Neural cell (in vitro differentiated cells): ENCODE data around the gene LMO1. TPM values are rescaled to one million over a fixed set of nuclear protein-coding genes. Genes with fewer than 3 reads are reported as not detected.

Source experiments
- H2AFZ ChIP-seq: fragments of 200-600, 300-800 bp; sonication (generic), shearing (Covaris generic); 2 replicates; pipeline ENCODE4 v1.6.0; 2014; ENCODE audit warnings: low read depth, mild to moderate bottlenecking, antibody characterized with exemption, low read length, moderate library complexity
- H3F3A ChIP-seq: fragments of 200-600 bp; shearing (Covaris generic); 2 replicates; pipeline ENCODE4 v1.6.1; 2016; ENCODE audit warnings: mild to moderate bottlenecking, moderate library complexity, mixed read lengths, antibody characterized with exemption, low read length; ENCODE audit not compliant: insufficient read depth, poor library complexity, severe bottlenecking
- H3K27ac ChIP-seq: fragments of 200-600, 300-800 bp; sonication (generic), shearing (Covaris generic); 2 replicates; pipeline ENCODE4 v1.5.1; 2014; ENCODE audit warnings: mild to moderate bottlenecking, low read length, moderate library complexity
- H3K27me3 ChIP-seq: fragments of 300-800, 200-600 bp; sonication (generic), shearing (Covaris generic); 2 replicates; pipeline ENCODE4 v1.6.0; 2014; ENCODE audit warnings: mild to moderate bottlenecking, low read depth, low read length, moderate library complexity; ENCODE audit not compliant: insufficient read depth
- H3K36me3 ChIP-seq: fragments of 300-800, 200-600 bp; sonication (generic), shearing (Covaris generic); 2 replicates; pipeline ENCODE4 v1.5.1; 2014; ENCODE audit warnings: mild to moderate bottlenecking, antibody characterized with exemption, low read length, moderate library complexity; ENCODE audit not compliant: insufficient read depth
- H3K4me2 ChIP-seq: fragments of 300-800, 200-600 bp; sonication (generic), shearing (Covaris generic); 2 replicates; pipeline ENCODE4 v1.6.0; 2014; ENCODE audit warnings: mild to moderate bottlenecking, low read length
- H3K4me3 ChIP-seq: fragments of 300-800, 200-600 bp; sonication (generic), shearing (Covaris generic); 2 replicates; pipeline ENCODE4 v1.5.1; 2014; ENCODE audit warnings: mild to moderate bottlenecking, low read length, moderate library complexity
- H3K79me2 ChIP-seq: fragments of 200-600 bp; shearing (Covaris generic); replicated peaks from 2 replicates; pipeline ENCODE4 v1.6.0; 2014; ENCODE audit warnings: mild to moderate bottlenecking, low read length, moderate library complexity; ENCODE audit not compliant: insufficient read depth
- H3K9ac ChIP-seq: fragments of 300-800, 200-600 bp; sonication (generic), shearing (Covaris generic); 2 replicates; pipeline ENCODE4 v1.6.1; 2016; ENCODE audit warnings: mild to moderate bottlenecking, low read length, mixed read lengths
- H3K9me2 ChIP-seq: fragments of 200-600 bp; shearing (Covaris generic); 2 replicates; pipeline ENCODE4 v1.6.1; 2016; ENCODE audit warnings: mild to moderate bottlenecking, low read length, mixed read lengths; ENCODE audit not compliant: insufficient read depth
- H3K9me3 ChIP-seq: fragments of 200-600, 300-800 bp; sonication (generic), shearing (Covaris generic); 2 replicates; pipeline ENCODE4 v1.6.1; 2016; ENCODE audit warnings: mild to moderate bottlenecking, mixed run types, low read length, moderate library complexity, mixed read lengths
- H4K20me1 ChIP-seq: fragments of 200-600 bp; shearing (Covaris generic); 2 replicates; pipeline ENCODE4 v1.6.1; 2016; ENCODE audit warnings: mild to moderate bottlenecking, mixed run types; ENCODE audit not compliant: insufficient read depth
- EP300 ChIP-seq: fragments of 450-650 bp; conservative IDR thresholded peaks from 2 replicates; pipeline ENCODE4 v1.6.1; 2014; ENCODE audit warnings: antibody characterized with exemption, mild to moderate bottlenecking, moderate library complexity; ENCODE audit not compliant: poor library complexity, severe bottlenecking
- EZH2 ChIP-seq: fragments of 200-600, 300-800 bp; shearing (Covaris generic), sonication (generic); IDR thresholded peaks from 2 replicates; pipeline ENCODE4 v1.6.1; 2014; ENCODE audit warnings: antibody characterized with exemption, low read length, borderline replicate concordance, mild to moderate bottlenecking; ENCODE audit not compliant: insufficient read depth, poor library complexity, severe bottlenecking
- MXI1 ChIP-seq: fragments of 450-650 bp; conservative IDR thresholded peaks from 2 replicates; pipeline ENCODE4 v1.6.1; 2014; ENCODE audit warnings: antibody characterized with exemption, mild to moderate bottlenecking; ENCODE audit not compliant: poor library complexity, severe bottlenecking
- POLR2AphosphoS5 ChIP-seq: IDR thresholded peaks from 2 replicates; pipeline ENCODE4 v1.6.1; 2012
- RAD21 ChIP-seq: fragments of 450-650 bp; conservative IDR thresholded peaks from 2 replicates; pipeline ENCODE4 v1.6.1; 2014; ENCODE audit warnings: antibody characterized with exemption, mild to moderate bottlenecking, moderate library complexity
- SMC3 ChIP-seq: fragments of 450-650 bp; conservative IDR thresholded peaks from 2 replicates; pipeline ENCODE4 v1.6.1; 2014; ENCODE audit warnings: antibody characterized with exemption, mild to moderate bottlenecking, moderate library complexity; ENCODE audit not compliant: poor library complexity
- TAF1 ChIP-seq: IDR thresholded peaks from 2 replicates; pipeline ENCODE4 v1.6.1; 2012; ENCODE audit warnings: low read depth
- polyA plus RNA-seq: library from polyadenylated mRNA; depleted of rRNA; stranded (reverse); fragments of >200 nt; gene quantifications from 2 replicates; pipeline ENCODE4 v1.2.3, GENCODE V29; 2014
- TF ChIP-seq, protein P1 (sequence below): fragments of 450-650 bp; IDR thresholded peaks from 2 replicates; pipeline ENCODE4 v1.5.1; 2014; ENCODE audit warnings: antibody characterized with exemption, mild to moderate bottlenecking, moderate library complexity; ENCODE audit not compliant: poor library complexity, severe bottlenecking
- TF ChIP-seq, protein P2 (sequence below): IDR thresholded peaks from 2 replicates; pipeline ENCODE4 v1.6.1; 2012; ENCODE audit warnings: borderline replicate concordance

The LMO1 gene
- polyA plus RNA-seq, 1 donor from 2014 or later: 4.4 TPM

DNA sequence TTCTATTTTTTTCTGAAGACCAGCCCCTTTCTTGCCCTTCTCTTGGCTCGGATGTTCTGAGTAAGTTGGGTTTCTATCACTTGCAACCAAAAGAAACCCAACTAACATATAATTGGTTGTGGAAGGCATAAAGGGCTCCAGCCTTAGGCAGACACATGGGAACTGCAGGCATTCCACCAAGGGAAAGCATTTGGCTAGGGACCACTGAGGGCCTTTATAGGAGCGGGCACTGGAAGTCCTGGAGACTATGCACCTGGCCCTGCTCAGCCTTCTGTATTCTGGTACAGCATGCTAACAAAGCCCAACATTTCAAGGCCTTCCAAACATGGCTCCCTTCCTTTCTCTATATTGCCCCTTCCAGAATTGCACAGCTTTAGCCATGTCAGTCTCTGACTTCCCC lies 17.6 kb upstream of the LMO1 start:
- H3F3A ChIP-seq: no peaks in the 10 kb centered on the region
- no peaks in the 10 kb centered on the region for H3K79me2 ChIP-seq
- TF ChIP-seq, protein P1, sequence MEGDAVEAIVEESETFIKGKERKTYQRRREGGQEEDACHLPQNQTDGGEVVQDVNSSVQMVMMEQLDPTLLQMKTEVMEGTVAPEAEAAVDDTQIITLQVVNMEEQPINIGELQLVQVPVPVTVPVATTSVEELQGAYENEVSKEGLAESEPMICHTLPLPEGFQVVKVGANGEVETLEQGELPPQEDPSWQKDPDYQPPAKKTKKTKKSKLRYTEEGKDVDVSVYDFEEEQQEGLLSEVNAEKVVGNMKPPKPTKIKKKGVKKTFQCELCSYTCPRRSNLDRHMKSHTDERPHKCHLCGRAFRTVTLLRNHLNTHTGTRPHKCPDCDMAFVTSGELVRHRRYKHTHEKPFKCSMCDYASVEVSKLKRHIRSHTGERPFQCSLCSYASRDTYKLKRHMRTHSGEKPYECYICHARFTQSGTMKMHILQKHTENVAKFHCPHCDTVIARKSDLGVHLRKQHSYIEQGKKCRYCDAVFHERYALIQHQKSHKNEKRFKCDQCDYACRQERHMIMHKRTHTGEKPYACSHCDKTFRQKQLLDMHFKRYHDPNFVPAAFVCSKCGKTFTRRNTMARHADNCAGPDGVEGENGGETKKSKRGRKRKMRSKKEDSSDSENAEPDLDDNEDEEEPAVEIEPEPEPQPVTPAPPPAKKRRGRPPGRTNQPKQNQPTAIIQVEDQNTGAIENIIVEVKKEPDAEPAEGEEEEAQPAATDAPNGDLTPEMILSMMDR: no peak
- no peak overlapping the region for H3K9ac ChIP-seq
- H3K36me3 ChIP-seq: no peaks in the 10 kb centered on the region
- H2AFZ ChIP-seq: no peak overlapping the region
- no peak overlapping the region for H3K4me3 ChIP-seq
- no peak overlapping the region for H3K4me2 ChIP-seq
- no peaks in the 10 kb centered on the region for H4K20me1 ChIP-seq
- no peaks in the 10 kb centered on the region for H3K27me3 ChIP-seq
- no peaks in the 10 kb centered on the region for H3K9me2 ChIP-seq
- no peak overlapping the region for H3K27ac ChIP-seq
- no peaks in the 10 kb centered on the region for H3K9me3 ChIP-seq

DNA sequence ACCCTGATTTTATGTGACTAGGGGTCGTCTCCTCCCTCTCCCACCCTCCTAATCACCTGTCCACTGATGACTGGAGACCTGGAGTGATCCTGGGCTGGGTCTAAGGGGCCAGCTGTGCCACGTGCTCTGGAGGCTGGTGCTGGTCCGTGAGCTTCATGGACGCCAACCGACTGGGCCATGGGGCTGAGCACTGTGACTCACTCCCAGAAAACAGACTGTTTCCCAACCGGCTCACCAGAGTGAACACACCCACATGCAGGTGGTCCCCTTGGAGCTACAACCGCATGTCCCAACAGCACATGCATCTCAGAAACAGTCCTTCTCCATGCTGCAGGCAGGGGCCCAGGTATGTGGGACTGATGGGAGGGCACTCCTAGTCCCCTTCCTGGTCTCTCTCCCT lies 14.0 kb upstream of the LMO1 start:
- TF ChIP-seq TAF1: no peak
- TF ChIP-seq, protein P2, sequence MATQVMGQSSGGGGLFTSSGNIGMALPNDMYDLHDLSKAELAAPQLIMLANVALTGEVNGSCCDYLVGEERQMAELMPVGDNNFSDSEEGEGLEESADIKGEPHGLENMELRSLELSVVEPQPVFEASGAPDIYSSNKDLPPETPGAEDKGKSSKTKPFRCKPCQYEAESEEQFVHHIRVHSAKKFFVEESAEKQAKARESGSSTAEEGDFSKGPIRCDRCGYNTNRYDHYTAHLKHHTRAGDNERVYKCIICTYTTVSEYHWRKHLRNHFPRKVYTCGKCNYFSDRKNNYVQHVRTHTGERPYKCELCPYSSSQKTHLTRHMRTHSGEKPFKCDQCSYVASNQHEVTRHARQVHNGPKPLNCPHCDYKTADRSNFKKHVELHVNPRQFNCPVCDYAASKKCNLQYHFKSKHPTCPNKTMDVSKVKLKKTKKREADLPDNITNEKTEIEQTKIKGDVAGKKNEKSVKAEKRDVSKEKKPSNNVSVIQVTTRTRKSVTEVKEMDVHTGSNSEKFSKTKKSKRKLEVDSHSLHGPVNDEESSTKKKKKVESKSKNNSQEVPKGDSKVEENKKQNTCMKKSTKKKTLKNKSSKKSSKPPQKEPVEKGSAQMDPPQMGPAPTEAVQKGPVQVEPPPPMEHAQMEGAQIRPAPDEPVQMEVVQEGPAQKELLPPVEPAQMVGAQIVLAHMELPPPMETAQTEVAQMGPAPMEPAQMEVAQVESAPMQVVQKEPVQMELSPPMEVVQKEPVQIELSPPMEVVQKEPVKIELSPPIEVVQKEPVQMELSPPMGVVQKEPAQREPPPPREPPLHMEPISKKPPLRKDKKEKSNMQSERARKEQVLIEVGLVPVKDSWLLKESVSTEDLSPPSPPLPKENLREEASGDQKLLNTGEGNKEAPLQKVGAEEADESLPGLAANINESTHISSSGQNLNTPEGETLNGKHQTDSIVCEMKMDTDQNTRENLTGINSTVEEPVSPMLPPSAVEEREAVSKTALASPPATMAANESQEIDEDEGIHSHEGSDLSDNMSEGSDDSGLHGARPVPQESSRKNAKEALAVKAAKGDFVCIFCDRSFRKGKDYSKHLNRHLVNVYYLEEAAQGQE: no peak
- no peak for TF ChIP-seq SMC3
- TF ChIP-seq RAD21: no peak
- TF ChIP-seq EZH2: no peak
- no peak for TF ChIP-seq MXI1
- no peak for TF ChIP-seq POLR2AphosphoS5
- no peak for TF ChIP-seq EP300
- TF ChIP-seq, protein P1: no peak
- no peaks in the 10 kb centered on the region for H3K9me2 ChIP-seq
- no peak overlapping the region for H3K27ac ChIP-seq
- H3K4me2 ChIP-seq: no peak overlapping the region
- H3F3A ChIP-seq: no peaks in the 10 kb centered on the region
- no peaks in the 10 kb centered on the region for H3K27me3 ChIP-seq
- no peaks in the 10 kb centered on the region for H3K36me3 ChIP-seq
- H3K4me3 ChIP-seq: no peak overlapping the region
- H4K20me1 ChIP-seq: no peaks in the 10 kb centered on the region
- no peaks in the 10 kb centered on the region for H3K79me2 ChIP-seq
- H3K9ac ChIP-seq: no peak overlapping the region
- H3K9me3 ChIP-seq: peaks cover 7% of the 10 kb centered on the region
- H2AFZ ChIP-seq: no peak overlapping the region
